H1 (cell line): ENCODE data around the gene TMEM252. TPM values are rescaled to one million over a fixed set of nuclear protein-coding genes. Genes with fewer than 3 reads are reported as not detected.

Source experiments
- CTCF ChIA-PET: fragments of 300-600 bp; sonication (Branson Sonifier 250); formaldehyde crosslinking; loops from one replicate; lab custom pipeline; 2021; ENCODE audit not compliant: partially characterized antibody; lab: Charles Lee
- POLR2A ChIA-PET: fragments of 300-600 bp; sonication (Branson Sonifier 250); formaldehyde crosslinking; loops from one replicate; lab custom pipeline; 2021; ENCODE audit warnings: inconsistent platforms; ENCODE audit not compliant: partially characterized antibody; lab: Charles Lee
- DNase-seq, 2 experiments: peaks; one replicate each; pipeline versions ENCODE4 v3.0.0 to v3.0.0-alpha.2; 2010 to 2022; ENCODE audit warnings: low spot score in 2 of 2, low read depth in 1 of 2, mixed read lengths in 1 of 2
- FAIRE-seq: peaks from 2 replicates; lab custom pipeline; 2011; peaks lifted over from hg19 to GRCh38; lab: Jason Lieb, UNC
- H2AFZ ChIP-seq: 2 replicates; pipeline ENCODE4 v1.8.1; 2012; ENCODE audit warnings: low read length, inconsistent platforms
- H2AK5ac ChIP-seq: 2 replicates; pipeline ENCODE4 v1.6.1; 2013; ENCODE audit warnings: low read depth, low read length
- H2BK120ac ChIP-seq: replicated peaks from 2 replicates; pipeline ENCODE3; 2013; ENCODE audit warnings: low read depth, low read length, inconsistent platforms
- H2BK12ac ChIP-seq: 2 replicates; pipeline ENCODE4 v1.6.1; 2013; ENCODE audit warnings: low read depth, low read length
- H2BK15ac ChIP-seq: 2 replicates; pipeline ENCODE4 v1.6.1; 2013; ENCODE audit warnings: low read length
- H2BK20ac ChIP-seq: 2 replicates; pipeline ENCODE4 v1.6.1; 2013; ENCODE audit warnings: low read length
- H2BK5ac ChIP-seq: 2 replicates; pipeline ENCODE4 v1.6.1; 2013; ENCODE audit warnings: low read depth, low read length
- H3K14ac ChIP-seq: 2 replicates; pipeline ENCODE4 v1.6.1; 2013; ENCODE audit warnings: inconsistent platforms; ENCODE audit not compliant: insufficient read length
- H3K18ac ChIP-seq: 2 replicates; pipeline ENCODE4 v1.6.1; 2013; ENCODE audit warnings: low read length; ENCODE audit errors: extremely low read depth
- H3K23ac ChIP-seq: 2 replicates; pipeline ENCODE4 v1.6.1; 2013; ENCODE audit warnings: inconsistent platforms; ENCODE audit not compliant: insufficient read length
- H3K23me2 ChIP-seq: 2 replicates; pipeline ENCODE4 v1.6.1; 2013; ENCODE audit warnings: low read depth, low read length
- H3K27ac ChIP-seq: 2 replicates; pipeline ENCODE4 v1.6.1; 2011; ENCODE audit warnings: low read depth, low read length, inconsistent platforms
- H3K27me3 ChIP-seq, 4 experiments: replicated peaks in 1 of 4; 1 replicate in 1 of 4; 2 replicates in 3 of 4; pipeline versions ENCODE4 v1.6.1 to v1.8.1; 2011 to 2013; ENCODE audit warnings: low read length in 3 of 4, mild to moderate bottlenecking in 3 of 4, inconsistent platforms in 2 of 4, mixed read lengths in 2 of 4, moderate library complexity in 1 of 4; ENCODE audit not compliant: control insufficient read depth in 3 of 4, insufficient read depth in 3 of 4; ENCODE audit errors: extremely low read depth in 1 of 4
- H3K36me3 ChIP-seq, 4 experiments: 2 replicates each; pipeline versions ENCODE4 v1.6.1 to v1.8.1; 2011 to 2013; ENCODE audit warnings: mild to moderate bottlenecking in 4 of 4, low read length in 3 of 4, moderate library complexity in 2 of 4, control low read depth in 1 of 4, inconsistent platforms in 1 of 4; ENCODE audit not compliant: insufficient read depth in 4 of 4, control insufficient read depth in 2 of 4
- H3K4ac ChIP-seq: replicated peaks from 2 replicates; pipeline ENCODE3; 2013; ENCODE audit warnings: low read length, low read depth, mixed read lengths, inconsistent platforms; ENCODE audit not compliant: insufficient read length
- H3K4me1 ChIP-seq, 4 experiments: replicated peaks in 1 of 4; 1 replicate in 1 of 4; 2 replicates in 3 of 4; pipeline versions ENCODE4 v1.6.1 to v1.8.1; 2011 to 2013; ENCODE audit warnings: low read length in 3 of 4, inconsistent platforms in 2 of 4, mixed read lengths in 1 of 4; ENCODE audit not compliant: insufficient read depth in 4 of 4, control insufficient read depth in 3 of 4
- H3K4me2 ChIP-seq, 2 experiments: 2 replicates each; pipeline versions ENCODE4 v1.6.1 to v1.8.1; 2011 to 2013; ENCODE audit warnings: low read depth in 2 of 2, low read length in 2 of 2, control low read depth in 1 of 2, inconsistent platforms in 1 of 2, mild to moderate bottlenecking in 1 of 2; ENCODE audit not compliant: insufficient read depth in 1 of 2
- H3K4me3 ChIP-seq, 4 experiments: fragments of 200-600, 300-600 bp in 1 of 4; sonication (generic), shearing (Covaris generic), sonication (Bioruptor Twin) in 1 of 4; 2 replicates each; pipeline versions ENCODE4 v1.5.1 to v1.8.1; 2011 to 2016; ENCODE audit warnings: low read length in 4 of 4, low read depth in 3 of 4, control low read depth in 2 of 4, inconsistent platforms in 2 of 4, mild to moderate bottlenecking in 2 of 4, mixed read lengths in 1 of 4, moderate library complexity in 1 of 4; ENCODE audit not compliant: insufficient read depth in 2 of 4; ENCODE audit errors: extremely low read depth in 1 of 4
- H3K56ac ChIP-seq: replicated peaks from 2 replicates; pipeline ENCODE3; 2013; ENCODE audit warnings: low read depth, mild to moderate bottlenecking, mixed read lengths, low read length, inconsistent platforms; ENCODE audit not compliant: insufficient read length
- H3K79me1 ChIP-seq: 2 replicates; pipeline ENCODE4 v1.6.1; 2013; ENCODE audit warnings: low read depth, low read length, control low read depth
- H3K79me2 ChIP-seq, 2 experiments: 2 replicates each; pipeline versions ENCODE4 v1.6.1 to v1.8.1; 2012 to 2013; ENCODE audit warnings: low read length in 2 of 2, mild to moderate bottlenecking in 2 of 2, inconsistent platforms in 1 of 2; ENCODE audit not compliant: insufficient read depth in 2 of 2, control insufficient read depth in 1 of 2
- H3K9ac ChIP-seq, 4 experiments: replicated peaks in 1 of 4; 1 replicate in 1 of 4; 2 replicates in 3 of 4; pipeline versions ENCODE4 v1.6.1 to v1.8.1; 2011 to 2013; ENCODE audit warnings: low read depth in 3 of 4, low read length in 3 of 4, control low read depth in 2 of 4, mild to moderate bottlenecking in 2 of 4, moderate library complexity in 2 of 4, inconsistent platforms in 1 of 4; ENCODE audit errors: extremely low read depth in 1 of 4
- H3K9me3 ChIP-seq, 2 experiments: 2 replicates each; pipeline versions ENCODE4 v1.6.1 to v1.8.1; 2012 to 2013; ENCODE audit warnings: mild to moderate bottlenecking in 2 of 2, moderate library complexity in 2 of 2, control low read depth in 1 of 2, inconsistent platforms in 1 of 2, low read depth in 1 of 2, low read length in 1 of 2, mixed read lengths in 1 of 2; ENCODE audit not compliant: insufficient read depth in 2 of 2
- H4K20me1 ChIP-seq, 2 experiments: replicated peaks in 1 of 2; 2 replicates each; pipeline versions ENCODE3 to v1.8.1; 2011 to 2013; ENCODE audit warnings: inconsistent platforms in 2 of 2, low read length in 2 of 2, mild to moderate bottlenecking in 1 of 2; ENCODE audit not compliant: insufficient read depth in 2 of 2, control insufficient read depth in 1 of 2
- H4K5ac ChIP-seq: 2 replicates; pipeline ENCODE4 v1.6.1; 2013; ENCODE audit warnings: low read length, low read depth, mixed read lengths, inconsistent platforms; ENCODE audit not compliant: insufficient read length
- H4K8ac ChIP-seq: 2 replicates; pipeline ENCODE4 v1.8.0; 2013; ENCODE audit warnings: mild to moderate bottlenecking, moderate library complexity, low read length, inconsistent platforms; ENCODE audit not compliant: insufficient read depth; ENCODE audit errors: extremely low read depth
- H4K91ac ChIP-seq: replicated peaks from 2 replicates; pipeline ENCODE3; 2013; ENCODE audit warnings: low read length, mixed read lengths, inconsistent platforms; ENCODE audit not compliant: insufficient read length
- JUN ChIP-seq: IDR thresholded peaks from 2 replicates; pipeline ENCODE4 v1.6.1; 2011; ENCODE audit warnings: low read depth, mild to moderate bottlenecking, improper control_type of control experiment, low read length
- RFX5 ChIP-seq: IDR thresholded peaks from 2 replicates; pipeline ENCODE4 v1.6.1; 2011; ENCODE audit warnings: low read depth, low read length, improper control_type of control experiment, borderline replicate concordance
- SUZ12 ChIP-seq: fragments of 200-600 bp; sonication (generic); IDR thresholded peaks from 2 replicates; pipeline ENCODE4 v1.6.1; 2012; ENCODE audit warnings: mild to moderate bottlenecking, inconsistent platforms, low read length, moderate library complexity, mixed read lengths
- TEAD4 ChIP-seq: IDR thresholded peaks from 2 replicates; pipeline ENCODE4 v1.6.1; 2012; ENCODE audit warnings: low read depth, low read length, inconsistent platforms, mixed read lengths
- WGBS, 2 experiments: shearing (Covaris generic) in 1 of 2; methylation state at CpG; one replicate each; pipeline versions ENCODE4 v1.1.6 to v1.1.7; 2013 to 2015; ENCODE audit warnings: low lambda C conversion rate in 2 of 2, mixed read lengths in 2 of 2, inconsistent platforms in 1 of 2, low coverage in 1 of 2, missing lambda C conversion rate in 1 of 2; ENCODE audit not compliant: insufficient replicate concordance in 2 of 2, insufficient coverage in 1 of 2, insufficient read length in 1 of 2; ENCODE audit errors: extremely low coverage in 1 of 2, missing lambda C conversion rate in 1 of 2; 5-methylcytosine and 5-hydroxymethylcytosine counted together
- polyA plus RNA-seq, 7 experiments: library from polyadenylated mRNA; depleted of rRNA in 3 of 7; stranded (reverse) in 5 of 7; unstranded in 2 of 7; fragments of >200 nt in 5 of 7; fragments of 200-250 nt in 2 of 7; gene quantifications; 1 replicate in 5 of 7; 2 replicates in 1 of 7; 4 replicates in 1 of 7; pipeline versions ENCODE4 v1.2.1 to v1.2.3, GENCODE V29; 2011 to 2013; ENCODE audit warnings: missing spikeins in 2 of 7, mixed read lengths in 2 of 7
- total RNA-seq: library from RNA; stranded (reverse); fragmentation: NEBNext Ultra II Directional; extraction: Animal tissue kit (Norgen Biotek cat#: 25700); gene quantifications from 2 replicates; pipeline ENCODE4 v1.2.1, GENCODE V29; 2021
- TF ChIP-seq, protein P1 (sequence below): IDR thresholded peaks from 2 replicates; pipeline ENCODE4 v1.6.1; 2011; ENCODE audit warnings: low read depth, mild to moderate bottlenecking, low read length; ENCODE audit not compliant: insufficient read depth

The TMEM252 gene
- total and polyA plus RNA-seq, 2 of the 8 experiments (the other 6 are each of a cell fraction or from before 2014, with no cell fraction given) = not detected

- H4K5ac ChIP-seq = no peak overlapping the region
- no peak for FAIRE-seq
- H3K4ac ChIP-seq = no peak overlapping the region
- H2BK20ac ChIP-seq = no peak overlapping the region
- H2BK15ac ChIP-seq = no peak overlapping the region
- 82% methylated on average over 1 of the region's 1 CpG; no CpG with 5 or more reads in 1 of the 2 experiments for WGBS, 2 experiments
- no peak overlapping the region for H3K23ac ChIP-seq
- H3K36me3 ChIP-seq = no peaks in the 10 kb centered on the region
- no peak for DNase-seq
- H4K20me1 ChIP-seq = no peaks in the 10 kb centered on the region
- no peak for TF ChIP-seq SUZ12
- TF ChIP-seq TEAD4 = no peak
- TF ChIP-seq, protein P1, sequence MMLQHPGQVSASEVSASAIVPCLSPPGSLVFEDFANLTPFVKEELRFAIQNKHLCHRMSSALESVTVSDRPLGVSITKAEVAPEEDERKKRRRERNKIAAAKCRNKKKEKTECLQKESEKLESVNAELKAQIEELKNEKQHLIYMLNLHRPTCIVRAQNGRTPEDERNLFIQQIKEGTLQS = no peak
- no peak for TF ChIP-seq RFX5
- no peak for TF ChIP-seq JUN
- H3K4me3 ChIP-seq = no peak overlapping the region
- no peak overlapping the region for H3K14ac ChIP-seq
- H2BK5ac ChIP-seq = no peak overlapping the region
- H2BK12ac ChIP-seq = no peak overlapping the region
- H4K8ac ChIP-seq = no peak overlapping the region
- H3K4me2 ChIP-seq = no peak overlapping the region
- no peak overlapping the region for H3K27ac ChIP-seq
- H3K9me3 ChIP-seq = no peaks in the 10 kb centered on the region
- no peaks in the 10 kb centered on the region for H3K79me2 ChIP-seq
- CTCF ChIA-PET = interaction anchor here (3.9 kb wide), 1 partner anchor 11 kb away, joined by 25 read pairs; no protein-coding TSS in a partner anchor
- no peak overlapping the region for H3K18ac ChIP-seq
- no peak overlapping the region for H3K56ac ChIP-seq
- H2AK5ac ChIP-seq = no peak overlapping the region
- no peak overlapping the region for H2AFZ ChIP-seq
- no peaks in the 10 kb centered on the region for H3K4me1 ChIP-seq
- H3K23me2 ChIP-seq = no peaks in the 10 kb centered on the region
- no peak overlapping the region for H3K9ac ChIP-seq
- POLR2A ChIA-PET = no interaction called here
- no peak overlapping the region for H4K91ac ChIP-seq
- H3K79me1 ChIP-seq = no peaks in the 10 kb centered on the region
- H2BK120ac ChIP-seq = no peak overlapping the region
- peaks cover 0 to 8% (median 3%) of the 10 kb centered on the region in 4 experiments; a peak in 4 of 7 replicates for H3K27me3 ChIP-seq
Measured at GRCh38 chr9:68495247-68495646, 45.4 kb downstream of the TMEM252 start.
